A549 (cell line): Measurements from ENCODE around the gene IGFN1. TPM values are rescaled to one million over a fixed set of nuclear protein-coding genes. Genes with fewer than 3 reads are reported as not detected.
A peak's percentile ranks its signal among the peaks of the same experiment; 100 is the strongest.
"Not testable (repeated sequence)": the region's sequence is repeated elsewhere in the genome, so short reads cannot be mapped to it uniquely, and the experiment has no call there.

Experiments
- ATAC-seq, 2 experiments: fragments of 200-7000 bp in 1 of 2; fragments of >200 bp in 1 of 2; cut with Nextera tagmentation in 1 of 2; cut with Tn5 transposase in 1 of 2; 3 replicates each; pipeline versions ENCODE4 v1.8.0 to v1.9.1; 2018 to 2020; ENCODE audit warnings: mild to moderate bottlenecking in 1 of 2, moderate library complexity in 1 of 2
- CTCF ChIA-PET: fragments of 300-600 bp; sonication (Branson Sonifier 250); formaldehyde crosslinking; extraction: SDS; loops from one replicate; lab custom pipeline; 2021; ENCODE audit warnings: antibody characterized with exemption, inconsistent platforms; lab: Yijun Ruan, JAX
- POLR2A ChIA-PET: fragments of 350-600 bp; formaldehyde crosslinking; extraction: SDS; loops from one replicate; lab custom pipeline; 2021; ENCODE audit warnings: antibody characterized with exemption, inconsistent platforms; lab: Yijun Ruan, JAX
- DNase-seq, 2 experiments: peaks; one replicate each; pipeline versions ENCODE4 v3.0.0 to v3.0.0-alpha.2; 2011 to 2016; ENCODE audit warnings: low read depth in 1 of 2, low spot score in 1 of 2
- FAIRE-seq: peaks from 2 replicates; lab custom pipeline; 2011; peaks lifted over from hg19 to GRCh38; lab: Jason Lieb, UNC
- H3K27ac ChIP-seq, 2 experiments: fragments of >200 bp; sonication (Bioruptor Twin); formaldehyde crosslinking; 3 replicates each; pipeline ENCODE4 v1.5.1; 2016 to 2017
- H3K4me1 ChIP-seq: fragments of >200 bp; sonication (Bioruptor Twin); formaldehyde crosslinking; 3 replicates; pipeline ENCODE4 v1.6.1; 2016
- H3K4me2 ChIP-seq: fragments of >200 bp; sonication (Bioruptor Twin); formaldehyde crosslinking; 3 replicates; pipeline ENCODE4 v1.6.1; 2016
- H3K4me3 ChIP-seq: fragments of >200 bp; sonication (Bioruptor Twin); formaldehyde crosslinking; 3 replicates; pipeline ENCODE4 v1.5.1; 2016
- H3K9me3 ChIP-seq: fragments of >200 bp; sonication (Bioruptor Twin); formaldehyde crosslinking; 3 replicates; pipeline ENCODE4 v1.6.1; 2016
- BHLHE40 ChIP-seq: IDR thresholded peaks from 2 replicates; pipeline ENCODE4 v1.6.1; 2012; ENCODE audit warnings: low read depth, low read length, inconsistent platforms
- EHF ChIP-seq: fragments of 250-450 bp; sonication (Bioruptor Pico); IDR thresholded peaks from 2 replicates; pipeline ENCODE4 v1.5.0; 2020; ENCODE audit warnings: mild to moderate bottlenecking
- EP300 ChIP-seq, 2 experiments: fragments of >200 bp; sonication (Bioruptor Twin); formaldehyde crosslinking; IDR thresholded peaks; 2 replicates in 1 of 2; 3 replicates in 1 of 2; pipeline ENCODE4 v1.6.1; 2016 to 2017
- FOXS1 ChIP-seq: fragments of 250-450 bp; sonication (Bioruptor Pico); IDR thresholded peaks from 2 replicates; pipeline ENCODE4 v1.5.0; 2020; ENCODE audit warnings: mild to moderate bottlenecking, moderate library complexity
- HDAC2 ChIP-seq: fragments of 200-600 bp; sonication (generic); IDR thresholded peaks from 2 replicates; pipeline ENCODE4 v1.6.1; 2016
- HEYL ChIP-seq: fragments of 250-450 bp; sonication (Bioruptor Pico); IDR thresholded peaks from 2 replicates; pipeline ENCODE4 v1.8.0; 2021; ENCODE audit warnings: mild to moderate bottlenecking, moderate library complexity
- JUN ChIP-seq, 2 experiments: fragments of >200 bp; sonication (Bioruptor Twin); formaldehyde crosslinking; IDR thresholded peaks; 2 replicates in 1 of 2; 3 replicates in 1 of 2; pipeline ENCODE4 v1.6.1; 2016 to 2017
- KDM1A ChIP-seq: fragments of 200-600 bp; sonication (generic); IDR thresholded peaks from 2 replicates; pipeline ENCODE4 v1.6.1; 2016; ENCODE audit warnings: low read depth, mild to moderate bottlenecking
- MAFK ChIP-seq: fragments of 450-650 bp; IDR thresholded peaks from 2 replicates; pipeline ENCODE4 v1.6.1; 2014; ENCODE audit not compliant: partially characterized antibody
- MAZ ChIP-seq: fragments of 150-350 bp; IDR thresholded peaks from 2 replicates; pipeline ENCODE4 v1.6.1; 2014; ENCODE audit warnings: antibody characterized with exemption, low read depth, low read length, borderline replicate concordance
- MYC ChIP-seq: IDR thresholded peaks from 2 replicates; pipeline ENCODE4 v1.6.1; 2012; ENCODE audit warnings: mild to moderate bottlenecking, inconsistent platforms, low read length, improper control_type of control experiment, borderline replicate concordance
- NPAS2 ChIP-seq: fragments of 250-450 bp; sonication (Bioruptor Pico); IDR thresholded peaks from 2 replicates; pipeline ENCODE4 v1.8.0; 2022; ENCODE audit warnings: mild to moderate bottlenecking, moderate library complexity, borderline replicate concordance
- POLR2AphosphoS2 ChIP-seq: conservative IDR thresholded peaks from 2 replicates; pipeline ENCODE4 v1.6.1; 2012; ENCODE audit warnings: low read length, improper control_type of control experiment, inconsistent platforms
- RAD21 ChIP-seq, 2 experiments: fragments of >200 bp in 1 of 2; sonication (Bioruptor Twin) in 1 of 2; formaldehyde crosslinking in 1 of 2; IDR thresholded peaks in 1 of 2; conservative IDR thresholded peaks in 1 of 2; 2 replicates in 1 of 2; 3 replicates in 1 of 2; pipeline ENCODE4 v1.6.1; 2012 to 2018; ENCODE audit warnings: inconsistent platforms in 1 of 2
- RCOR1 ChIP-seq: fragments of 150-350 bp; IDR thresholded peaks from 2 replicates; pipeline ENCODE4 v1.6.1; 2014; ENCODE audit warnings: antibody characterized with exemption, low read length, low read depth
- RNF2 ChIP-seq: fragments of 200-600 bp; sonication (generic); IDR thresholded peaks from 2 replicates; pipeline ENCODE4 v1.6.1; 2016; ENCODE audit warnings: low read depth, mild to moderate bottlenecking, antibody characterized with exemption, moderate library complexity, borderline replicate concordance
- SREBF2 ChIP-seq: fragments of 450-650 bp; IDR thresholded peaks from 2 replicates; pipeline ENCODE4 v1.6.1; 2014; ENCODE audit warnings: mild to moderate bottlenecking, moderate library complexity
- WGBS: methylation state at CpG from one replicate; pipeline ENCODE4 v1.1.6; 2017; ENCODE audit errors: missing lambda C conversion rate; 5-methylcytosine and 5-hydroxymethylcytosine counted together
- polyA plus RNA-seq, 4 experiments: library from polyadenylated mRNA; depleted of rRNA in 3 of 4; stranded (reverse); fragments of >200 nt; fragmentation: RNase III in 1 of 4; extraction: RNeasy Plus Mini Kit Qiagen cat#74134 plus additional on column Dnase treatment in 1 of 4; gene quantifications; 2 replicates in 3 of 4; 3 replicates in 1 of 4; pipeline ENCODE4 v1.2.3, GENCODE V29; 2011 to 2017
- TF ChIP-seq, protein P1 (sequence below): fragments of >200 bp; sonication (Bioruptor Twin); formaldehyde crosslinking; IDR thresholded peaks from 3 replicates; pipeline ENCODE4 v1.5.1; 2016

Gene IGFN1
- polyA plus RNA-seq, 2 of the 4 experiments (the other 2 are of a cell fraction), result 0.03 to 4.7 TPM

DNA sequence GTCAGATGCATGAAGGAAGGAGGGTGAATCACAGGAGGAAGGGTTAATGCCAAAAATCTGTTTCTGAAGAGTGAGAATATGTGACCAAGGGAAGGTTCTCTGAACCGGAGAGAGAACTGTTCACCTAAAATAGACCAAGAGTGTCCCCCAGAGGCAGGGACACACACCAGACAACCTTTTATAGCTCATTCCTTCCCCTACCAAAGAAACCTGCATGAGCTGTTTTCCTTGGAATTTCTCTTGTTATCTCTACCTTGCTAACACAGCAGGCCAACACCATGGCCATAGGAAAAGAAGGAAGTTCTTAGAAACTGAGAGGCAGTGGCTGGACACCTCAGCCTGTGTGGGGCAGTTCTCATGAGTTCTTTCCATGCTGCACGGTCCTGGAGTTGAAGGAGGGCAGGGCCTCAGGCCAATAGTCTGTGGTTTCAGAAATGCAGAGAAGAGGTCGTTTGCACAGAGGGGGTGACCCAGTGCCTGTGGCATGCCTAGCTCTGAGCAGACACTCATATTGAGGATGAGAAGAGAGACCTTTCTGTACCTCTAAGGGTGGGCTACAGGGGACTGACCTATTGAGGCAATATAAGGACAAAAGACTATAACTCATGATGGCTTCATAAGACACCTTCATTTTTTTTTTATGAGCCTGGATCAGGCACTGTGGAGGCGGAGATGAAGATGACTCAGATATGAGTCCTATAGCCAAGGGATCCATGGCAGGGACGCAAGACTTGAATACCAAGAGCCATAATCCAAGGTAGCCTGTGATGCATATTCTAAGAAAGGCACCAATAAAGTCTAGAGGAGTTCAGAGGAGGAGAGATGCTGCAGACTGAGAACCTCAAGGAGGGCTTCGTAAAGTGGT is 39.4 kb downstream of the IGFN1 start:
- CTCF ChIA-PET, result interaction anchor here (0.6 to 2.5 kb wide), 4 partner anchors 11 to 105 kb away, joined by 3 to 13 read pairs (median 5); no protein-coding TSS in a partner anchor
- ATAC-seq (peak; percentile 42 to 68; a peak in 4 of 6 replicates), DNase-seq (no peak), FAIRE-seq (no peak)
- TF ChIP-seq, protein P1, sequence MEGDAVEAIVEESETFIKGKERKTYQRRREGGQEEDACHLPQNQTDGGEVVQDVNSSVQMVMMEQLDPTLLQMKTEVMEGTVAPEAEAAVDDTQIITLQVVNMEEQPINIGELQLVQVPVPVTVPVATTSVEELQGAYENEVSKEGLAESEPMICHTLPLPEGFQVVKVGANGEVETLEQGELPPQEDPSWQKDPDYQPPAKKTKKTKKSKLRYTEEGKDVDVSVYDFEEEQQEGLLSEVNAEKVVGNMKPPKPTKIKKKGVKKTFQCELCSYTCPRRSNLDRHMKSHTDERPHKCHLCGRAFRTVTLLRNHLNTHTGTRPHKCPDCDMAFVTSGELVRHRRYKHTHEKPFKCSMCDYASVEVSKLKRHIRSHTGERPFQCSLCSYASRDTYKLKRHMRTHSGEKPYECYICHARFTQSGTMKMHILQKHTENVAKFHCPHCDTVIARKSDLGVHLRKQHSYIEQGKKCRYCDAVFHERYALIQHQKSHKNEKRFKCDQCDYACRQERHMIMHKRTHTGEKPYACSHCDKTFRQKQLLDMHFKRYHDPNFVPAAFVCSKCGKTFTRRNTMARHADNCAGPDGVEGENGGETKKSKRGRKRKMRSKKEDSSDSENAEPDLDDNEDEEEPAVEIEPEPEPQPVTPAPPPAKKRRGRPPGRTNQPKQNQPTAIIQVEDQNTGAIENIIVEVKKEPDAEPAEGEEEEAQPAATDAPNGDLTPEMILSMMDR, result peak; percentile 29; the same call in 2 of the 3 replicates
- no peak for TF ChIP-seq EP300 (IDR thresholded peaks at IDR 0.05)
- peak; percentile 36 to 45 for TF ChIP-seq RAD21 (conservative IDR thresholded peaks at IDR 0.05 in 1 of 2, IDR thresholded peaks at IDR 0.05 in 1 of 2)
- POLR2A ChIA-PET, result no interaction called here
- H3K27ac ChIP-seq, result no peak overlapping the region
- no peaks in the 10 kb centered on the region for H3K4me1 ChIP-seq
- WGBS, result 49% methylated on average over 6 of the region's 6 CpGs
- no peaks in the 10 kb centered on the region; the same call in 2 of the 3 replicates for H3K9me3 ChIP-seq
- no peak overlapping the region for H3K4me2 ChIP-seq
- no peak overlapping the region for H3K4me3 ChIP-seq

DNA sequence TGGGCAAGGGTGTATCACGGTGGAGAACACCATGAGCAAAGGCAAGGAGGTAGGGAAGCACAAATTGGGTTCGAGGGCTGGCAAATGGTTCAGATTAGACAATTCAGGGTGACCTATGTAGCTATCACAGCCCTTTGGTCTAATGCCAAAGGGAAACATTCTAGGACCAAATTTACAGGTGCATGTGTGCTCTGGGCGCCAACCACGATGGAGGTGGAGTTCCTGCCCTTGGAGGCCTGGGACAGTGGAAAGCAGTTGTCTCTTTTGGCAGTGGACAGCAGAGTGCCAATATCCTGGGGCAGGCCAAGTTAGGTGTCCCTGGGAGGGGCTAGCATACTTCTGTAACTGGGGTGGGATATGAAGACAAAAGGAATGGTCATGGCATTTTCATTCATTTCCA is 40.1 kb downstream of the IGFN1 start:
- no peak overlapping the region for H3K4me2 ChIP-seq
- no peaks in the 10 kb centered on the region; the same call in 2 of the 3 replicates for H3K9me3 ChIP-seq
- POLR2A ChIA-PET, result no interaction called here
- ATAC-seq (no peak), DNase-seq (no peak)
- WGBS, result 19% methylated on average over 4 of the region's 4 CpGs
- no peak overlapping the region for H3K27ac ChIP-seq
- TF ChIP-seq MYC (no peak), SREBF2 (no peak), MAFK (no peak), NPAS2 (CRISPR knock-in tag) (no peak), RCOR1 (no peak), HDAC2 (no peak), MAZ (no peak), EHF (no peak), POLR2AphosphoS2 (no peak), BHLHE40 (no peak), JUN (IDR thresholded peaks at IDR 0.05) (no peak), RNF2 (no peak), KDM1A (no peak), FOXS1 (no peak), HEYL (CRISPR knock-in tag) (no peak)
- TF ChIP-seq, protein P1, result no peak
- TF ChIP-seq, all 56 proteins: peak for 0
- CTCF ChIA-PET, result interaction anchor here (1.4 to 2.5 kb wide), 2 partner anchors 24 to 83 kb away, joined by 7 to 13 read pairs; no protein-coding TSS in a partner anchor
- FAIRE-seq, result no peak
- no peaks in the 10 kb centered on the region for H3K4me1 ChIP-seq
- no peak overlapping the region for H3K4me3 ChIP-seq

DNA sequence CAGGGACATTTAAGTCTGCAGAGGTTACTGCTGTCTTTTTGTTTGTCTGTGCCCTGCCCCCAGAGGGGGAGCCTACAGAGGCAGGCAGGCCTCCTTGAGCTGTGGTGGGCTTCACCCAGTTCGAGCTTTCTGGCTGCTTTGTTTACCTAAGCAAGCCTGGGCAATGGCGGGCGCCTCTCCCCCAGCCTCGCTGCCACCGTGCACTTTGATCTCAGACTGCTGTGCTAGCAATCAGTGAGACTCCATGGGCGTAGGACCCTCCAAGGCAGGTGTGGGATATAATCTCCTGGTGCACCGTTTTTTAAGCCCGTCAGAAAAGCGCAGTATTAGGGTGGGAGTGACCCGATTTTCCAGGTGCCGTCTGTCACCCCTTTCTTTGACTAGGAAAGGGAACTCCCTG is 49.0 kb downstream of the IGFN1 start:
- CTCF ChIA-PET, result interaction anchor here (1.5 to 5.8 kb wide), 3 partner anchors 15 to 122 kb away, joined by 6 to 35 read pairs (median 16); no protein-coding TSS in a partner anchor

More for the DNA sequence above, 49.0 kb downstream of the IGFN1 start:
- H3K4me3 ChIP-seq, H3K4me2 ChIP-seq, H3K4me1 ChIP-seq, H3K9me3 ChIP-seq, DNase-seq, H3K27ac ChIP-seq, FAIRE-seq, ATAC-seq, POLR2A ChIA-PET: not testable (repeated sequence)
- 36% methylated on average over 10 of the region's 11 CpGs for WGBS
